Myocyte (in vitro differentiated cells): ENCODE results near the gene CCNG2. TPM values are rescaled to one million over a fixed set of nuclear protein-coding genes. Genes with fewer than 3 reads are reported as not detected.
"Not testable (repeated sequence)": the region's sequence is repeated elsewhere in the genome, so short reads cannot be mapped to it uniquely, and the experiment has no call there.

Source experiments
- DNase-seq: peaks from one replicate; pipeline ENCODE4 v3.0.0-alpha.2; 2012; ENCODE audit warnings: low read depth
- polyA plus RNA-seq: library from polyadenylated mRNA; unstranded; fragments of >200 nt; gene quantifications from one replicate; pipeline ENCODE4 v1.2.1, GENCODE V29; 2012; ENCODE audit warnings: missing spikeins
- total RNA-seq: library from RNA; depleted of rRNA; stranded (reverse); fragments of >200 nt; gene quantifications from 2 replicates; pipeline ENCODE4 v1.2.3, GENCODE V29; 2014

CCNG2 gene, protein sequence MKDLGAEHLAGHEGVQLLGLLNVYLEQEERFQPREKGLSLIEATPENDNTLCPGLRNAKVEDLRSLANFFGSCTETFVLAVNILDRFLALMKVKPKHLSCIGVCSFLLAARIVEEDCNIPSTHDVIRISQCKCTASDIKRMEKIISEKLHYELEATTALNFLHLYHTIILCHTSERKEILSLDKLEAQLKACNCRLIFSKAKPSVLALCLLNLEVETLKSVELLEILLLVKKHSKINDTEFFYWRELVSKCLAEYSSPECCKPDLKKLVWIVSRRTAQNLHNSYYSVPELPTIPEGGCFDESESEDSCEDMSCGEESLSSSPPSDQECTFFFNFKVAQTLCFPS
- total RNA-seq: 63.9 and 65.9 TPM in 2 replicates
- 43.3 TPM for polyA plus RNA-seq

DNA sequence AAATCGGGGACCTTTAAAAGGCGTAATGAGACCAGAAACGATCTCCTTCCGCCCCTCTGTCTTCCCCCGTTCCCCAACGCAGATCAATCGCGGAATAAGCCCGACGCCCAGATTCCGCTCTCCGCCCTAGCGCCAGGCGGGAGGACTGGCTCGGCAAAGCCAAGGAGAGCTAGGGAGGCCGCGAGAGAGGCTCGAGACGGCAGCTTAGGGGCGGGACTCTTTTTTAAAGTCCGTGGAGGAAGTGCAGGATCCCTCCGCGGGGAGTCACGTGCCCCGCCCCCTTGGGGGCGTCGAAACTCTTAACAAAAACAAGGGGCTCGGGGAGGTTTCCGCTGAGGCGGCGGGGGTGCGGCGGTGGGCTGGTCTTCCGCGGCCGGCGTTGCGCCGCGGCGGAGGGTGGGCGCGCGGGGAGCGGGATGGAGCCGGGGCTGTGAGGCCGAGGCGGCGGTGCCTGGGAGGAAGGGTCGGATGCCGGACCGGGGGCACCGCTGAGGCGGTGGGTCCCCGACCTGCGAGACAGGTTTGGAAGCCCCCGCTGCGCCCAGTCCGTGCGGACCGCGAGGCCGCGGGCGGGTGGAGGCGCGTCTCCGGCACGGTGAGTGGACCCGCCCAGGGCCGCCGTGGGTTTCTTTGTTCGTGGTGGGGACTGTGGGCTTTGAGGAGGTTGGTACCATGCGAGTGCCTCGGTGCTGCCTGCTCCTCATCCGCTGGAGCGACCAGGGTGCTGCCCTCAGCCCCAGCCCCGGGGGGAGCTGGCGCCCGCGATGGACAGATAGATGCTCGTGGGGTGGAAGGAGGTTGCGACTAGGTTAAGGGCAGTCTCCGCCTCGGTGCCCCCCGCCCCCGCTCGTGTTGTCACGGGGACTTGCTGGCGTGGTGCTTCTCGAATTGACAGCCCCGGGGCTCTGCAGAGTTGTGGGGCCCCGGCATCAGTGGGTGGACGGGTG lies at the start of gene CCNG2:
Gene CCNG2, plus strand, starts transcription at position 296 of the 947 bp plus-strand sequence. CDS start 1,326 bp downstream, outside the sequence.
- DNase-seq: no peak

DNA sequence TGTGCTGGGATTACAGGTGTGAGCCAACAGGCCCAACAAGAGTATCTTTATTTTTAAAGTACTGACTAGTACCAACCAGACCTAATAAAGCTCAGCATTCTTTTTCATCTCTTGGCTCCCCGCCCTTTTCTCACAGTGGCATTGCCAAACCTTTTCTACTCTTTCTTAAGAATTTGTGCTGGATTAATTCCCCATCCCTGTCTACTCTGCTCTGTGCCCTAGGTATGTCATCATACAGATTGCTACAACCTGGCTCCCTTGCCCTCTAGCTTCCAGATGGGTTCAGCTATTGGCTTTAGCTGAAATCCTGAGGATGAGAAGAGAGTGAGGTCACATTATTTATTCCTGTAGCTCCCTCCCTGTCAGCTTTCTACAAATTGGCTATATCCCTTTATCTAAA lies 46.3 kb upstream of the CCNG2 start:
- DNase-seq: no peak

DNA sequence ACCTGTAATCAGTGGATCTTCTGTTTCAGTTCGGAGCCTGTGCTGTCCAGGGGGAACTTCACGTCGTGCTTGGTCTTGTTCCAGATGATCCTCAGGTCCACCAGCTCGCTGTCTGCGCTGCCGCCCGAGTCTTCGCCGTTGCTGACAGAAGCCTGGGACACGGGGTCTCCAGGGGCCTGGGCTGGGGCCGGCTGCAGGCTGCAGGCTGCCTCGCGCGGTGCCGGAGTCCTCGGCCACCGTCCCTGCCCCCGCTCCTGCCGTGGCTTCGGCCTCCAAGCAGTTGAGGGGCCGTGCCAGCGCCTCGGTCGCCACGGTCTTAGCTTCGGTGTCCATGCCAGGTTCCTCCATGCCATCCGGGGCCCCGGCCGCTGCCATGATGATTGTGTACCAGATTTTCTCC lies 43.9 kb upstream of the CCNG2 start:
- DNase-seq: no peak

DNA sequence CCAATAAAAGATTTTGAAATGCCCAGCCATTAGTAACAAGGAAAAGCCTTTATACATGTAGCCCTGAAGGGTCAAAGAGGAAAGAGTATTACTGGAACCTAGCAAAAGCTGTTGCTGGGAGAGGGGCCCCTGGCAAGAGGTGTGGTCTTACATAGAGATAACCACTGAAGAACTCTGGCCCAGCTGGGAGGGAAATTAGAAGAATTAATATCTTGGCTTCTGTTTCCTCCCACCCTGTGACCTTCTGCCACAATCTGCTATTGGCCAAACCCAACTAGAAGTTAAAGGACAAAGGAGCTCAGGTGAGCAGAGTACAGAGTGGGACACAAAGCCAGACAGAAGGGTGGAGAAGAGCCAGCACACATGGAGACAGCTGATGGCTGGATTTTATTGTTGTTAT lies 39.3 kb upstream of the CCNG2 start:
- DNase-seq: no peak

DNA sequence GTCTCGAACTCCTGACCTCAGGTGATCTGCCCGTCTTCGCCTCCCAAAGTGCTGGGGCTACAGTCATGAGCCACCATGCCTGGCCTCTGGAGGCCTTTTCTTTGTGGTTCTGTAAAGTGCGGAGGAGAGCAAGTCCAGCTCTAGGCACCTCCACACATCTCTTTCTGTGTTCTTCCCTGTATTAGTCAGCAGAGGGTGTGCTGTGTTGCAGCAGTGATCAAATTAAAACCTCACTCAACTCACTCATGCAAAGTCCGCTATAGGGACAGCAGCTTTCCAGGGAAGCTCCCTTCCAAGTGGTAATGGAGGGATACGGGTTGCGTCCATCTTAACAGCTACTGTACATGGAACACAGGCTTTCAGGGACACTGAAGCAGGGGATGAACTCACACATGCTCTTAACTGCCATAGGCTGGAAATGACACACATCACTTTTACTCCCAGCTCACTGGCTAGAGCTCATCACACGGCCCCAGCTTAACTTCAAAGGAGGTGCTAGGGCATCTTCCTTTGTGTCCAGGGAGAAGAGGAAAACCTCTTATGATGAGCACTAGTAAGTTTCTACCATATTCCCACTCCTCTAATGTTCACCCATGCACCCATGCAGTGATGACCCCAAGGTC lies 36.0 kb upstream of the CCNG2 start:
- no peak for DNase-seq

DNA sequence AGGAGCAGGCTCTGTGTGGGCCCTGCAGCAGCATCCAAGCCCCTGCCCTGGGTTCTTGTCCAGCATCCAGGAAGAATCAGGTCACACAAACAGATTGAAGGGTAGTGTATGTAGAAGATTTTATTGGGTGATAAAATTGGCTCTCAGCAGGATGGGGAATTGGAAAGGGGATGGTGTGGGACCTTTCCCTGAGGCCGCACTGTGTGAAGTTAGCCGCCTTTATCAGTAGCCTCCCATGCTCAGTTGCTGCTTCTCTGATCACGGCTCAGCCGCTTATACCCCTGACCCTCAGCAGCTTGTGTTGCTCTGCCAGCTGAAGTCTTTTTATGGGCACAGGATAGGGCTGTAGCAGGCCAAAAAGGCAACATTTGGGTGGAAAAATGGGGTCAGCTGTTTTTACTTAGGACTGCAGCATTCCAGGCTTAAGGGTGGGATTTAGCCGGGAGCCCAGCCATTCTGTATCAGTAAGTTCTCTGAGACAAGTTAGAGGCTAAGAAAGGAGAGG lies 35.2 kb upstream of the CCNG2 start:
- no peak for DNase-seq

DNA sequence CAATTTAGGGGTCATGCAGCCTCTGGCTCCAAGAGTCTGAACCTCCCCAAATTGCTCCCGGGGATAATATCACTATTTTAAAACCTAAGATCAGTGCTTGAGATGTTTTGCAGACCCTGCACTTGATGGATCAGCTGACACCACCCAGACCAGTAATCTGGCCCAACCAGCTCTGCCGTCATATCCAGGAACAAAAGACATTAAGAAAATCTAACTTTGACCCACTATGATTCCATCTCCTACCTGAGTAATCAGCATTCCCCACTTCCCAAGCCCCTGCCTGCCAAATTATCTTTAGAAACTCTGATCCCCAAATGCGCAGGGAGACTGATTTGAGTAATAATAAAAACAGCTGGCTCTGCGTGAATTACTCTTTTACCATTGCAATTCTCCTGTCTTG lies 34.4 kb upstream of the CCNG2 start:
- no peak for DNase-seq

DNA sequence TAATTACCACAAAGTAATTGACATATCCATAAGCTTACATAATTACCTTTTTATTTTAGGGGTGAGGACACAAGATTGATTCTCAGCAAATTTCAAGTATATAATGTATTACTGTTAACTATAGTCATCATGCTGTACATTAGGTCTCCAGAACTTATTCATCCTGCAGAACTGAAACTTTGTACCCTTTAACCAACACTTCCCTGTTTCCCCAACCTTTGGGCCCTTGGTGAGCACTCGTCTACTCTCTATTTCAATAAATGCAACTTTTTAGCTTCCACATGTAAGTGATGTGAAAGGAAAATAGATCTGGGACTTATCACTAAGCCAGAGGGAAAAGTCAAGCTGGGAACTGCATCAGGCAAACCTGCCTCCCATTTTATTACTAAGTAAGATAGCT lies 33.6 kb upstream of the CCNG2 start:
- no peak for DNase-seq

DNA sequence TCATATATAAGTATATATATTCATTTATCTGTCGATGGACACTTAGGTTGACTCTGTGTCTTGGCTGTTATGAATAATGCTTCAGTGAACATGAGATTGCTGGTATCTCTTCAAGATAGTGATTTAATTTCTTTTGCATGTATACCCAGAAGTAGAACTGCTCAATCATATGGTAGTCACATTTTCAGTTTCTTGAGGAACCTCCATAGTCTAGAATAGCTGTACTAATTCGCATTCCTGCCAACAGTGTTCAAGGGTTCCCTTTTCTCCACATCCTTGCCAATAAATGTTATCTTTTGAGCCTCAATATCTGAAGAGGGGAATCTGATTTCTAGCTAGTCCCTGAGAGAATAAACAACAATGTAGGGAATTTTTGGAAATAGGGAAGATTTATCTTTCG lies 32.4 kb upstream of the CCNG2 start:
- no peak for DNase-seq

DNA sequence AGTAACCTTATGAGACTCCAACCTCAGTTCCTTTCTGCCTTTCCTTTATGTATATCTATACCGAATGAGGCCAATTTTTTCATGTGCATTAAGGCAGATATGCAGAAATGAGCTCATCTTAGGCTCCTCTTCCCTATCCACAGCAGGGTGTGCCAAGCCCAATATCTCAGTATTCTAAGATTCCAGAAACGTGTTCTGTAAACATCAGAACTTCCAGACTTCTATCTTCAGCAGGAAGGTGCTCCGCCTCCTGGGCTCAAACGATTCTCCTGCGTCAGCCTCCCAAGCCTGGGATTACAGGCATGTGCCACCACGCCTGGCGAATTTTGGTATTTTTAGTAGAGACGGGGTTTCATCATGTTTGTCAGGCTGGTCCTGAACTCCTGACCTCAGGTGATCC lies 31.0 kb upstream of the CCNG2 start:
- no peak for DNase-seq

DNA sequence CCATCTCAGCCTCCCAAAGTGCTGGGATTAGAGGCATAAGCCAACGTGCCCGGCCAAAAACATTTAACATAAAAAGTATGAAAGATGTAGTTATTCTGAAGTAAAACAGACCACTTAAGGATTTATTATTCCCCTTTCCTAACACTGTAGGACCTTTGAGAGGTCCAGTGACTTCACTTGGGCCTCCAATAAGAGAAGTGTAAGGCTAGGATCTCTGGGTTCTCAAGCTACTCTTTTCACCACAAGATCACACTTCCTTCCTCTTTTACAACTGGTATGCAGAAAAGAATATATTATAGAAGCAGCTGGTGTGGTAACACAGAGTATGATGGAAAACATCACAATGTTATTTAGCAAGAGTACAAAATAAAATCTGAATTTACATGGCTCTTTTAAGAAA lies 30.2 kb upstream of the CCNG2 start:
- no peak for DNase-seq

DNA sequence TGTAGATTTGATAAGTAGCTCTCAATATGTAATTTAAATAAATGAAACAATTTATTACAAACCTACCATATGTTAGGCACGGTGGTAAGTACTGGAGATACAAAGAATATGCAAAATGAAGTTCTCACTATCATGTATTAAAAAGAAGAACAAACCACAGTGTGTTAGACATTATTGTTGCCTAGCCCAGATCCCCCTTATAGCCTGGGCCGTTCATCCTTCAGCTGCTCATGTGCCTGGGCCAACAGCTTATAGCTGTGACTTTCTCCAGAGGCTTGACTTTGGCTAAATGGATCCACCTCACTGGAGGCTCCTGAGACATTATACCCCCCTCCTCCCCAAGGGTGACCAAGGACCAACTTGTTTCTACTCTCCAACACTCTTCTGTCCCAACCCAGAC lies 29.8 kb upstream of the CCNG2 start:
- no peak for DNase-seq

DNA sequence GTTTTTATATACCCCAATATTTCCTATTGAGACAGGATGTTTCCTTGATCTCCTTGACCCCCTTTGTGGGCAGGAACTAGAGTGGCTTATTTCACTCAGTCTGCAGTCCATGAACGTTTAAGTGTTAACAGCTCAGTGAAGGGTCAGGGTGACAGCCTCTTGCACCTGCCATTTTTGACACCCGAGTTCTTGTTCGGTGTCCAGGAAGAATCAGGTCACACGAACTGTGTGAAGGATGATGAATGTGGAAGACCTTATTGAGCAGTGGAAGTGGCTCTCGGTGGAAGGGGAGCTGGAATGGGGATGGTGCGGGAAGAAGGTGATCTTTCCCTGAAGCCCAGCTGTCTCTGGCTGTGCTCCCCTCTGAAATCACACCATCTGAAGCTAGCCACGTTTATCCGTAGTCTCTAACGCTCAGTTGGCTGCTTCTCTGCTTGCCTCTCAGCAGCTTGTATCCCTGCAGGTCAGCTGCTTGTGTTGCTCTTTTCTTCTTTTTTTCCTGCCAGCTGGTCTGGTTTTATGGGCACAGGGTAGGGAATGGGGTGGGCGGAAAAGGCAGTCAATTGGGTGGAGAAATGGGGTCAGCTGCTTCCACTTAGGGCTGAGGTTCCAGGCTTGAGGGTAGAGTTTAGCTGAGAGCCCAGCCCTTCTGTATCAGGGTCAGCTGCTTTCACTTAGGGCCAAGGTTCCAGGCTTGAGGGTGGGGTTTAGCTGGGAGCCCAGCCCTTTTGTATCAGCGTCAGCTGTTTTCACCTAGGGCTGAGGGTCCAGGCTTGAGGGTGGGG lies 29.0 kb upstream of the CCNG2 start:
- DNase-seq: peak; percentile 84

DNA sequence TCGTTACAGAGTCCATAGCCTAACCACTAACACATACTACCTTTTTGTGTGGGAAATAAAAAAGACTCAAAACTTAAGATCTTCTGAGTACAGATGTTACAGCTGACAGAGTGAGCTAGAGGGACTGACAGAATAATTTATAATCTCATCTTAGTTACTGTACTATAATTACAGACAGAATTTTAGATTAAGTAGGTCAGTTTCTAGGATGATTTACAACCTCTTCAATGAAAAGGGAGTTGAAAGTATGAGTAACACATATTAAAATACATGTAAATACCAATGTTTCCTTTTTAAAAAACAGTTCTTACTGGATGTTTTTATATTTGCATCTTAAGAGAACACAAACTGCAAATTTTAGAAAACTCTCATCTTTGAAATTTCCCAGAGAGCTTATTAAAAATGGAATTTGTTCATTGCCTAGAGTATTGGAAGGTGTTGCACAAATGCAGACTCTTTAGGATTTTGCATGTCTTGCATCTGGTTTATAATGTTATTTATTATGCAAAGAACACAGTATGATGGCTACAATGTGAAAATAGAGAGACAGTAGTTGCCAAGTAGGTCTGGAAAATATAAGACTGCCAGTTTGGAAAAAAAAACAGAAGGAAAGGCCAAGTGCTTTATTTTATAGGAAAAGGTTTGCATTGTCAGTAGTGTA lies 24.2 kb upstream of the CCNG2 start:
- DNase-seq: no peak

DNA sequence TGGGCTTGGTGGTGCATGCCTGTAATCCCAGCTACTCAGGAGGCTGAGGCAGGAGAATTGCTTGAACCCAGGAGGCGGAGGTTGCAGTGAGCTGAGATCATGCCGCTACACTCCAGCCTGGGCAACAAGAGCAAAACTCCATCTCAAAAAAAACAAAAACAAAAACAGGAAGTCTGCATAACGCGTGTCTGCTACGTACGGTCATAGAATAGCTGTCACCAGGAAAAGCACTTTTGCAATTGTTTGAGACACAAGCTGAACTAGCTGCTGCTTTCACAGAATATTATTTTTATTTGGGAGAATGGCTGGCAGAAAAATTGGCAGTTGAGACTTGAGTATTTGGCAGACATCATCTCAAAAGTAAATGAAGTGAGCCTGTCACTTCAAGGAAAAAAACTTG lies 19.6 kb upstream of the CCNG2 start:
- DNase-seq: not testable (repeated sequence)

DNA sequence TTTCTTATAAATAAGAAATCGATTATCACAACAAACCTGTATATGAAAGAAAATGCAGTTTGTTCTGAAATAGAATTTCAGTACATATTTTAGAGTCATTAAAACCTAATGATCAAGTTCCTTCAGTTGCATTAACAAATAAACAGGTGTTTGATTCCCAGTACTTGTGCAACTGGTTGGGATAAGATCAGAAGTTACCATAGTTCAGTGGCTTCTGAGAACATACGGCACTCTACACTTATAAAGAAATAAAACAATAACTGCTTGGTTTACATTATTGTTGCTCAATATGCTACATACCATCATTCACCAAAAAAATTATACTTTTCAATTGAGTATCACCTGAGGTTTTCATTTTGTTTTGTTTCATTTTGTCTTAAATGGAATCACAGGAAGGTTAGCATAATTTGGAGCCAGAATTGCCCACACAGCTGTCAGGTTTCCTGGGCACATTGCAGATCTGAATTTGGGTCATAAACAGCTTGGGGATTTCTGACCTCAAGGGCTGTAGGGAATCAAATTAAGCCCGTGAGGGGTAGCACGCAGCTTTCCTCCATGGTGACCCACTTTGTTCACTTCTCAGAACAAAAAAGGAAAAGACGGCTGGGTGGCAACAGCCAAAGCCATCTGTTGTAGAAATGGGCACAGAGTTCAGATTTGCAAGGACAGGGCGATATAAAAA lies 14.9 kb upstream of the CCNG2 start:
- no peak for DNase-seq

DNA sequence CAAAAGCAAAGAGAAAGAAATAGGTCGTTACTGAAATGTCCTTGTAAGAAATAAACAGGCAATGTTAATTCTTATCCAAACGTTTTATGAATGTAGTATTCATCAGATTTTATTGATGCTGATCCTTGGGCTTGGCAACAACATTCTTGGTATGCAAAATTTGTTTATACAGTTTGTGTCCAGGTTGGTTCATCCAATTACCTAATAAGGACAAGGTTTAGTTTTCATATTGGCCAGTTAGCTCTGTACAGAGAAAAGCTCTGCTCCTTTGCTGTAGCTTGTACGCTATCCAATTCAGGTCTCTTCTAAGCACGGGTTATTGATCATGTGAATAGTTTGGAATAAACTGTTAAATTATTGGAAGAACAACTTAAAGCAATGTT lies 14.4 kb upstream of the CCNG2 start:
- DNase-seq: no peak

DNA sequence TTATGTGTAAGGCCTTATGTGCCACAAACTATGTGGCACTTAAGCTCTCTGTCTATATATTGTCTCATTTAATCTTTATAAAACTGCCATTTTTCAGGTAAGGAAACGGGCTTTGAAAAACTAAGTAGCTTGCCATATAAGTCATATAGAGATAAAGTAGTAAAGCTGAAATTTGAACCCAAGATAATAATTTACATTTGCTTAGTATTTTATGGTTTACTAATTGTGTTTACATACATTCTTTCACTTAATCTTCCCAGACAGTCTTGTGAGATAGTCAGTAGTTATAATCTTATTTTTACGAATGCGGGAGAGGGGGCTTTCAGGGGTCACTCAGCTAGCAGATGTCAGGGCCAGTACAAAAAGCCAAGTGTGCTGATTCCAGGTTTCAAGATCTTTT lies 13.9 kb upstream of the CCNG2 start:
- no peak for DNase-seq

DNA sequence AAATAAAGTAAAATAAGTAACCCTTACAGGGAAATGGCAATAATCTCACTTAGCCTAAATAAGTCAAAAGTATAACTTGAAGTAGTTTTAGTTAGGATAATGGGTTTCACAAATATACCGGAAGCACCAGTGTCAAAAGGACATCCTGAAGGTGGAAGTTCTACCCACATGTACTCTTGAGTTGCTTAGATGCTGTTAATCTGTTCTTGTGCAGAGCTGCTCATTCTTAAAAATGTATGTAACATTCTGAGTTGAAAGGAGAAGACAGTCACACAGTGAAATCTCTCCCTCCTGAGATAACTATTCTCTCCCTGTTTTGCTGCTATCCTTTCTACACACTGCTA lies 11.2 kb upstream of the CCNG2 start:
- DNase-seq: no peak
